NCI-H187 treated with DMSO at 0.1 percent for 48 hours (cell line): ENCODE results near the gene OR4D1.

Experiments
- DNase-seq: peaks from one replicate; lab custom pipeline; 2025; lab: John Stamatoyannopoulos, UW

OR4D1 gene

GRCh38 chr17:58156839-58157803 lies 8.9 kb downstream of the OR4D1 start:
- no peak for DNase-seq

GRCh38 chr17:58158181-58158580 lies 10.0 kb downstream of the OR4D1 start:
- DNase-seq: no peak

- no peak for DNase-seq
Measured at GRCh38 chr17:58161566-58161965, 13.4 kb downstream of the OR4D1 start.

DNA sequence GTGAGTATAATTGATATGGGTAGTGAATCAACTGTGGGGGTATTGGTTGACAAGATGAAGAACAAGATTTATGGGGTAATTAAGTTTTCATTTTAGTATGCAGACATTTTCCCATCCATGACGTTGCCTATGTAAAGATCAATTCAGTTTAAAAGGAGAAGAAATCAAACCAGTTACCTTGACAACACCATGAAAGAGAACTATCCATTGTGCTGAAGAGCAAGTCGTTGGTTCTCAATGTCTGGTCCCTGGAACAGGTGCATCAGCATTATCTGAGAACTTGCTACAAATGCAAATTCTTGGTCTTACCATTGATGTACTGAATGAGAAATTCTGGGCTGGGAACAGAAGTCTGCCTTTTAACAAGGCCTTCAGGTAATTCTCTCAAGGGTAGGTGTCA lies 17.8 kb downstream of the OR4D1 start:
- DNase-seq: no peak

DNA sequence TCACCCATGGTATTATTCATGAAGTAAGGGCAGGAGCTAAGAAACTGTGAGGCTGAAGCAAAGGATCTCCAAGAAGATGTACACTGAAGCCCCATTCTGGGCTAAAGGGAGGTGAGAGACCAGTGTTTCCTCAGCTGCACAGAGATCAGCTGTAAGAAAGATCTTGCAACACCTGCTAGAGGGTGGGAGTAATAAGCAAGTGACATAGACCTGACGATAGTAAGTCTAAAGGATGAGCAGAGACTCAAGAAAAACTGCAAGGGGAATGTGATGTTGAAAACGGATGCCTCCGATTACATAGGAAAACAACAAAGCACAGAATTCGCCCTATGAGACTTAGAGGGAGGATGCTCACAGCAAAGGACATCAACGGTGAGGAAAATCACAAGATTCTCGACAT lies 18.5 kb downstream of the OR4D1 start, which contains the start of gene OR4D2:
Gene OR4D2 (plus strand): TSS at position 301 of the 400 bp plus-strand sequence. CDS start 2,674 bp downstream, outside the sequence.
- DNase-seq: no peak

- DNase-seq: no peak
Measured at GRCh38 chr17:58170622-58171021, 22.4 kb downstream of the OR4D1 start.

DNA sequence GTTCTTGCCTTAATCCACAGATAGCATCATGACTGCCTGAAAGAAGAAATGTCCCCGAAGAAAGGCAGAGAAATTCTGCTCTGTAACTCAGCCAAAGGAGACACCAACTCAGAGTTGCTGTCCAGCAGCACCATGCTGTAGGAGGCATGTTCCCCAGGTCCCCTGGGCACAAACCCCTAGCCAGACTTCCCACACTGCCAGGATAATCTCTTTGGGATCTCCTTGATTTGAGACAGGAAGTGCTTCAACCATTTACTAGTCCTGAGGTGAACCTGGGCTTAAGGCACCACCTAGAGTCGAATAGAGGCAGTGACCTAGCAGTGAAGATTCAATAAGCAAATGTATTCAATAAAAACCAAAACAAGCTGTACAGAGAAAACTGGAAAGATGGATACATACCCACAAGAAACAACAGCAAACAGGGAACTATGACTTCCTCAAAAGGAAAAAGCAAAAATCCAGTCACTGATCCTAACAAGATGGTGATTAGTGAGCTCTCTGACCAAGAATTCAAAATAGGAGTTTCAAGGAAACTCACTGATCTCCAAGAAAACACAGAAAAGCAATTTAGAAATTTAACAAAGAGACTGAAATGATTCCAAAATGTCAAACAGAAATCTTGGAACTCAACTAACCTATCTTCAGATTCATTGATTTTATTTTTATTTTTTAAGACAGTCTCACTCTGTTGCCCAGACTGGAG lies 24.3 kb downstream of the OR4D1 start:
- DNase-seq: no peak

- DNase-seq: no peak
Measured at GRCh38 chr17:58174871-58175270, 26.7 kb downstream of the OR4D1 start.

- DNase-seq: no peak
Measured at GRCh38 chr17:58176200-58176599, 28.0 kb downstream of the OR4D1 start.

GRCh38 chr17:58181796-58182195 lies 33.6 kb downstream of the OR4D1 start:
- no peak for DNase-seq

DNA sequence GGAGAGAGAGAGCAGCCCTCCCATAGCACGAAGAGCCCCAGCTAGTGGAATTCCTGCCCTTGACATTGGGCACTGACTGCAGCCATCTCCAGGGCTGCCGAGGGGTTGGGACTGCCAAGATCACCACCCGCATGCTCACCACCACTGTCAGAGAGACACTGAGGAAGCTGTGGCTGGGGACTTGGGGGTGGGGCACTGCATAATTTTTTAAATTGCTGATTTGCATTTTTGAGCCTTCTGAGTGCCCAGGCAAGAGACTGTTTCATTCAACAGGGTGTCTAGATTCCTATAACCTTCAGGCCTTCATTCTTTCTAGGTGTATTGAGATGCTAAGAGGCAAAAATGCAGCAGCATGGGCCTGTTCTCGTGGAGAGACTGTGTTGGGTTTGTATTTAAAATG lies 35.3 kb downstream of the OR4D1 start:
- DNase-seq: no peak

DNA sequence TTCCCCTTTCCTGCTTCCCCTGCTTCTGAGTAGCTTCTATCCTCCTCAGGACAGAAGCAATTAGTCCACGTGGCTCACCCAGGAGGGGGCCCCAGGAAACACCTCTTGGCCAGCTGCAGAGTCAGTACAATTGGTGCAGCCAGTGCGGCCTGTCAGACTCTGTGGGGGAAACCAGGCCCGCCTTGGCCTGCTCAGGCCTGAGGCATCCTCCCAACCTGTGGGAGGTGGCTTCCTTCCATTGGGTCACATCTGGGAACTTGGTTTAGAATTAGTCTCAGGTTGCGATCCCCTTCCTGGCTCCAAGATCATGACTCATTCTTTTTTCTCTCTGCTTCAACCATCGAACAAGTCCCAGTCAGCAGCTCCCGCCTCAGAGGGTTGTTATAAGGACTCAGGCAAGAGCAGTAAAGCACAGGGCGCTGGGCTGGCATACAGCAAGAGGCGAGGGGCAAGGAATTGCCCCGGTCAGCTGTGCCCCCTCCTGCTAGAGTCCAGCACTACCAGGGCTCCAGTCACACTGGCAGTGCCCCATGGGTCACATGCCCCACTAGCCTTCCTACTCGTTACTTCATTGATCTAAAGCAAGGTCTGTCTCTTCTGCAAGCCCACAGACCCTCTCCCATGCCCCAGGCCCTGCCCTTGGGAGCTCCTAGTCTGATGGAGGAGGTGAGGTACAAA lies 36.3 kb downstream of the OR4D1 start:
- no peak for DNase-seq

- no peak for DNase-seq
Measured at GRCh38 chr17:58184986-58185761, 37.0 kb downstream of the OR4D1 start.

DNA sequence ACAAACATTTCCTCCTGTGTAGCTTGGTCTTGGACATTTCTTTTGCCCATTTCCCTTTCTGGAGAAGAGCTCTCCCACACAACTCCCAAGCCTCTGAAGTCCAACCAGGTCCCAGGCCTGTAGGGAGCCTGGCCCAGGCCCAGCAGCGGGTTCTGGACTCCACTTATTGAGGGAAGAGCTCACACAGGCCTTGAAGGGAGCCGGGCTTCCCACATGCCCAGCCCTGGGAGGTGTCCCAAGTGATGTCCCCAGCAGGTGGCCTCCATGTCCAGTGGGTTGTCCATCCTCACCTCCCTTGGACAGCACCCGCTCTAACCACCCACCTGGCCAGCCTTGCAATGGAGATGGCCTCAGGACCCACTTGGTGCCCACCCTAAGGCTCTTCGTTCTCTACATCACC lies 38.4 kb downstream of the OR4D1 start:
- no peak for DNase-seq

DNA sequence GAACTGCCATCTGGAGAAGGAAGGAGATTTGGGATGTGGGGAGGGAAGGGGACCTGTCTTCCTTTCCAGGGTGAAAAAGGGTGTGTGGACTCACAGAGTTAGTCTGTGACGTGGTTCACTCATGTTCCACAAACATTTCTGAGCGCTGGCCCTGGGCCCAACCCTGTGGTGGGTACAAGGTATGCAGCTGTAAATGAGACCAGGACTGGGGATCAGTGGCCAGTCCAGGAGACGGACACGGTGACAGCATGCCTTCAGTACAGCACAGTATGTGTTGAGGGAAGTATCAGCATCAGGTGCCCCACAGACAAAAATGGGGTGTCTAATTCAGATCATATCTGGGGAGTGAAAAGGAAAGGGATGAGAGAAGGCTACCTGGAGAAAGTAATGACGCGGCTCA lies 38.9 kb downstream of the OR4D1 start:
- no peak for DNase-seq

DNA sequence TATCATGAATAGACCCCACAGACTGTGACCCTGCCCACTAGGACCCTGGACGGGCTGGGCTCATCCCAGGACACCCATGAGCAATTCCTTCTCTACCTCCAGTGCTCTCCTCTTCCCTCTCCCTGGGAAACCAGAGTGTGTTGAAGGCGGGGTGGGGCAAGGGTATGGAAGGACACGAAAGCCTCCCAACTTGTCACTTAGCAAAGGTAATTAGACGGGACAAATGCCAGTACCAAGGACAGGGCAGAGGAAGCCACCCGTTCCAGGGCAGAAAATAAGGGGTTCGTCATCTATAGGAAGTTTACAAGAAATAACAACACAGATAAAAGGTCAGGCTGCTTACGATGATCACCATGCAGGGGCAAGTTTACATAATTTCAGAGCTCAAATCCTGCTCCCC lies 39.5 kb downstream of the OR4D1 start:
- DNase-seq: no peak

DNA sequence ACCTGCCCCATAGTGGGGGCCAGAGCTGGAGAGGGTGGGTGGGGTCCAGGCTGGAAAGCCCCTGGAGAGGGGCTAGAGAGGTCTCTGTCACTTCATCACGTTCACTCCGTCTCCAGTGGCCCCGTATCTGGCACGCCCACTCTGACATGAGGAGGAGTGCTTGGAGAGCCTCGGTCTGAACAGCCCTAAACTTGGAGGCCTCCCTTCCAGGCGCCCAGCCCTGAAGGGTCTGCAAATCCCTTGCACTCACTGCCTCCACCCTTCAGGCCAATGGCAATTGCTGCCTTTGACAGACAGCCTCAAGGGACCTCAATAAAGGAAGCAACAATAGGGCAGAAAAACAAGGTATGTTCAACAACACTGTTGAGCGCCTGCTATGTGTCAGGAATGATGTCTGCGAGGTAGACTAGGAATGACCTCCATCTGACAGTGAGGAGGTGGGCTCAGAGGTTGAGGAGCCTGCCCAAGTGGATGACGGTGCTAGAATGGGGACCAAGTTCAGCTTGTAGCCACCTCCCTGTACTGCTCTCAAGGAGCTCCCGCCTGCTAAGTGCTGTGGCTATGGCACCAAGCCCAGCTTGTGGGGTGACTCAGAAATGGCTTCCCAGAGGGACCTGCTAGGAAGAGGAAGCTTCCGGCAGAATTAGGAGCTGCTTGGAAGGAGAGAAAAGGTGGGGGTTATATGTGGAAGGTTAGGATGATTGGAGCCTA lies 41.4 kb downstream of the OR4D1 start:
- no peak for DNase-seq

DNA sequence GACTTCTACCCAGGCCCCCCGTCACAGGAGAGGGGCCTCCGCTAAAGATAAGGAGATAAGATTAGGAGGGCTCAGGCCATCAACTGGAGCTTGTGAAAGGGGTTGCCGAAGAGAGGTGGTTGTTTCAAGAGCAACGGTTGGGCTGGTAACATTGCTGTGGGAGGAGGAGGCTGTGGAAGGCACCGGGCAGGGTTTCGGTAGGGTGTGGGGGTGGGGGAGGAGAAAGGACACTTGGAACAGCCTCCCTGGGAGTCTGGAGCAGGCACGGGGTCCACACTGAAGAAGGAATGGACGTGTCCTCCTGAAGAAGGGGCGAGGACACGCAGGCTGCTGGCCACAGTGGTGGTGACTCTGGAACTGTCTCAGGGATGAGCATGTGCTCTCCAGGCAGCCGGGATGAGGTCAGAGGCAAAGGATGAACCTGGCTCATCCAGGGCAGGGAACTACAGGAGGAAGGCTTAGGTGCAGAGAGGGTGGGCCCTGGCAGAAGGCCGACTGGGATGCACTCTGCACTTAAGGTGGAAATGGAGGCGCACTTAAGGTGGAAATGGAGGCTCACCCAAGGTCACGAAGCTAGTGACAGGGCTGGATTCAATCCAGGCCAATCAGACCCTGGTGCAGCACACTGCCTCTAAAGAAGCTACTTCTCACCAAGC lies 43.2 kb downstream of the OR4D1 start:
- no peak for DNase-seq

- no peak for DNase-seq
Measured at GRCh38 chr17:58192612-58193011, 44.4 kb downstream of the OR4D1 start, which contains the start of gene EPX. EPX (plus strand) TSS chr17:58192726; CDS start chr17:58192847, 121 bp downstream.

DNA sequence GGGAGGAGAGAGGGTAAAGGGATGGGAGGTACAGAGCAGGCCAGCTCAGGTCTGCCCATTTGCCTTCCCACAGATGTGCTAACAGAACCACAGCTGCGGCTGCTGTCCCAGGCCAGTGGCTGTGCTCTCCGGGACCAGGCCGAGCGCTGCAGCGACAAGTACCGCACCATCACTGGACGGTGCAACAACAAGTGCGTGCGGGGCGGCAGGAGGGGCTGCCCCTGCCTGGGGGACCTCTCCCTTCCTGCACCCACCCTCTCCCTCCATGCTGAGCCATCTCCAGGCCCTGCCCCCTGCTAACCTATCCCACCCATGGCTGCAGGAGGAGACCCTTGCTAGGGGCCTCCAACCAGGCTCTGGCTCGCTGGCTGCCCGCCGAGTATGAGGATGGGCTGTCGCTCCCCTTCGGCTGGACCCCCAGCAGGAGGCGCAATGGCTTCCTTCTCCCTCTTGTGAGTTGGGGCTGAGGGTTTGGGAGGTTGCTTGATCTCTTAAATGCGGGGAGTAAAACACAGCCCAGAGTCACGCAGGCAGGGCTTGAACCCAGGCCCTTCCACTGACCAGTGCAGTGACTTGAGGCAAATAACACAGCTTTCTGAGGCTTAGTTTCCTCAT lies 45.6 kb downstream of the OR4D1 start:
- DNase-seq: no peak
